HEK293 (cell line): Measurements from ENCODE around the gene TAS1R3.

Source experiments
- RBAK ChIP-seq: fragments of 450-650 bp; formaldehyde crosslinking; IDR thresholded peaks from 2 replicates; pipeline ENCODE4 v1.5.1; 2016; ENCODE audit warnings: missing biosample characterization, missing genetic modification characterization
- ZBTB8A ChIP-seq: fragments of 450-650 bp; formaldehyde crosslinking; IDR thresholded peaks from 2 replicates; pipeline ENCODE4 v1.5.1; 2016; ENCODE audit warnings: missing biosample characterization, missing genetic modification characterization
- ZFP3 ChIP-seq: fragments of 450-650 bp; formaldehyde crosslinking; IDR thresholded peaks from 2 replicates; pipeline ENCODE4 v1.5.1; 2016; ENCODE audit warnings: low read depth, missing biosample characterization, missing genetic modification characterization
- ZFP41 ChIP-seq: fragments of 450-650 bp; formaldehyde crosslinking; IDR thresholded peaks from 2 replicates; pipeline ENCODE4 v1.5.1; 2016; ENCODE audit warnings: missing biosample characterization, missing genetic modification characterization, borderline replicate concordance
- ZNF132 ChIP-seq: fragments of 450-650 bp; formaldehyde crosslinking; IDR thresholded peaks from 2 replicates; pipeline ENCODE4 v1.5.1; 2017; ENCODE audit warnings: missing biosample characterization, missing genetic modification characterization, borderline replicate concordance
- ZNF140 ChIP-seq: fragments of 450-650 bp; formaldehyde crosslinking; IDR thresholded peaks from 2 replicates; pipeline ENCODE4 v1.5.1; 2016; ENCODE audit warnings: missing biosample characterization, missing genetic modification characterization
- ZNF274 ChIP-seq, 2 experiments: fragments of 200-500 bp in 1 of 2; fragments of 450-650 bp in 1 of 2; sonication (Bioruptor generic) in 1 of 2; formaldehyde crosslinking in 1 of 2; IDR thresholded peaks; 2 replicates each; pipeline versions ENCODE4 v1.5.1 to v1.6.1; 2014 to 2016; ENCODE audit warnings: borderline replicate concordance in 1 of 2, inconsistent platforms in 1 of 2, low read length in 1 of 2, missing biosample characterization in 1 of 2, missing genetic modification characterization in 1 of 2
- ZNF501 ChIP-seq: fragments of 450-650 bp; formaldehyde crosslinking; IDR thresholded peaks from 2 replicates; pipeline ENCODE4 v1.5.1; 2016; ENCODE audit warnings: missing biosample characterization, missing genetic modification characterization
- ZNF510 ChIP-seq: fragments of 450-650 bp; formaldehyde crosslinking; IDR thresholded peaks from 2 replicates; pipeline ENCODE4 v1.5.1; 2018; ENCODE audit warnings: mild to moderate bottlenecking, missing genetic modification characterization, missing biosample characterization; ENCODE audit not compliant: insufficient replicate concordance
- ZNF530 ChIP-seq: fragments of 450-650 bp; formaldehyde crosslinking; IDR thresholded peaks from 2 replicates; pipeline ENCODE4 v1.5.1; 2016; ENCODE audit warnings: low read depth, missing biosample characterization, missing genetic modification characterization
- ZNF555 ChIP-seq: fragments of 450-650 bp; formaldehyde crosslinking; conservative IDR thresholded peaks from 2 replicates; pipeline ENCODE4 v1.5.1; 2017; ENCODE audit warnings: missing biosample characterization, mild to moderate bottlenecking, missing genetic modification characterization, inconsistent platforms
- ZNF707 ChIP-seq: fragments of 450-650 bp; formaldehyde crosslinking; IDR thresholded peaks from 2 replicates; pipeline ENCODE4 v1.5.1; 2016; ENCODE audit warnings: missing biosample characterization, missing genetic modification characterization
- ZNF777 ChIP-seq: fragments of 450-650 bp; formaldehyde crosslinking; IDR thresholded peaks from 2 replicates; pipeline ENCODE4 v1.5.1; 2017; ENCODE audit warnings: missing biosample characterization, missing genetic modification characterization, borderline replicate concordance
- ZNF785 ChIP-seq: fragments of 450-650 bp; formaldehyde crosslinking; IDR thresholded peaks from 2 replicates; pipeline ENCODE4 v1.5.1; 2016; ENCODE audit warnings: missing biosample characterization, missing genetic modification characterization
- ZSCAN23 ChIP-seq: fragments of 450-650 bp; formaldehyde crosslinking; IDR thresholded peaks from 2 replicates; pipeline ENCODE4 v1.5.1; 2016; ENCODE audit warnings: missing biosample characterization, missing genetic modification characterization
- TF ChIP-seq, protein P1 (sequence below): fragments of 450-650 bp; formaldehyde crosslinking; IDR thresholded peaks from 2 replicates; pipeline ENCODE4 v1.5.1; 2016; ENCODE audit warnings: missing biosample characterization, missing genetic modification characterization, borderline replicate concordance
- TF ChIP-seq, protein P2 (sequence below): fragments of 450-650 bp; formaldehyde crosslinking; IDR thresholded peaks from 2 replicates; pipeline ENCODE4 v1.5.1; 2016; ENCODE audit warnings: missing biosample characterization, missing genetic modification characterization, low read depth
- TF ChIP-seq, protein P3 (sequence below): fragments of 450-650 bp; formaldehyde crosslinking; IDR thresholded peaks from 2 replicates; pipeline ENCODE4 v1.5.1; 2016; ENCODE audit warnings: missing biosample characterization, missing genetic modification characterization
- TF ChIP-seq, protein P4 (sequence below): fragments of 450-650 bp; formaldehyde crosslinking; IDR thresholded peaks from 2 replicates; pipeline ENCODE4 v1.5.1; 2016; ENCODE audit warnings: missing biosample characterization, missing genetic modification characterization
- TF ChIP-seq, protein P5 (sequence below): fragments of 450-650 bp; formaldehyde crosslinking; IDR thresholded peaks from 2 replicates; pipeline ENCODE4 v1.5.1; 2017; ENCODE audit warnings: missing biosample characterization, missing genetic modification characterization
- TF ChIP-seq, protein P6 (sequence below): fragments of 450-650 bp; formaldehyde crosslinking; IDR thresholded peaks from 2 replicates; pipeline ENCODE4 v1.5.1; 2016; ENCODE audit warnings: missing biosample characterization, missing genetic modification characterization
- TF ChIP-seq, protein P7 (sequence below): fragments of 450-650 bp; formaldehyde crosslinking; IDR thresholded peaks from 2 replicates; pipeline ENCODE4 v1.5.1; 2016; ENCODE audit warnings: missing biosample characterization, missing genetic modification characterization

Gene TAS1R3

DNA sequence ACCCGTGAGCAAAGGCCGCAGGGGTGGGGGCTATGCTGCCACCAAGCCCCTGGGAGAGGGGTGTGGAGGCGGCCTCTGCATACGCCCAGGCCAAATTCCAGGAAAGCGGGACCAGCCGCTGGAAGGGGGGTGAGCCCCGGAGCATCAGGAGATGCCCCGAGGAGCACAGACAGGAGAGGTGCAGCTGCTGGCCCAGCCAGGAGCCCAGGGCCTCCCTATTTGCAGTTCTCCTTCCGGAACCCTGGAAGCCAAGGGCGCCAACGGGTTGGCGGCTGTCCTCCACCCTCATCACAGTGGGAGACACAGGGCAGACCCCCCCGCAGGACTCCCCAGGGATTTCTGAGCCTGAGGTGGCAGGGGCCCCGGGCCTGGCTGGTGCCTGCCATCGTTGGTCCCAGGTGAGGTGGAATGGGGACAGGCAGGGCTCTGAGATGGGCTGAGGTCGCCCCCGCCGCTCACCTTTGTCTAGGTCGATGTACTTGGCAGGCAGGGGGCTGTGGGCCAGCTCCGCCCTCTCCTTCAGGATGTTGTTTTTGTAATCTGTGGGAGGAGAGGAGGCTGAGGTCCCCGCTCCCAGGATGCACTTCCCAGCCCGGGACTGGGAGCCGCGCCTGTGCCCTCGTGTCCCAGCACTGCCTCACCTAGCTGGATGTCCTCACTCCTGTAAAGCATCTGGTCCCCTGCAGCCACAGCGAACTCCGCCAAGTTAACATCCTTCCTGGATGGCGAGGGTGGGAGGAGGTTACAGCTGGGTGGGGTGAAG is 22.5 kb downstream of the TAS1R3 start (continued):
- no peak for TF ChIP-seq RBAK (tag by site-specific recombination)
- TF ChIP-seq, protein P1, sequence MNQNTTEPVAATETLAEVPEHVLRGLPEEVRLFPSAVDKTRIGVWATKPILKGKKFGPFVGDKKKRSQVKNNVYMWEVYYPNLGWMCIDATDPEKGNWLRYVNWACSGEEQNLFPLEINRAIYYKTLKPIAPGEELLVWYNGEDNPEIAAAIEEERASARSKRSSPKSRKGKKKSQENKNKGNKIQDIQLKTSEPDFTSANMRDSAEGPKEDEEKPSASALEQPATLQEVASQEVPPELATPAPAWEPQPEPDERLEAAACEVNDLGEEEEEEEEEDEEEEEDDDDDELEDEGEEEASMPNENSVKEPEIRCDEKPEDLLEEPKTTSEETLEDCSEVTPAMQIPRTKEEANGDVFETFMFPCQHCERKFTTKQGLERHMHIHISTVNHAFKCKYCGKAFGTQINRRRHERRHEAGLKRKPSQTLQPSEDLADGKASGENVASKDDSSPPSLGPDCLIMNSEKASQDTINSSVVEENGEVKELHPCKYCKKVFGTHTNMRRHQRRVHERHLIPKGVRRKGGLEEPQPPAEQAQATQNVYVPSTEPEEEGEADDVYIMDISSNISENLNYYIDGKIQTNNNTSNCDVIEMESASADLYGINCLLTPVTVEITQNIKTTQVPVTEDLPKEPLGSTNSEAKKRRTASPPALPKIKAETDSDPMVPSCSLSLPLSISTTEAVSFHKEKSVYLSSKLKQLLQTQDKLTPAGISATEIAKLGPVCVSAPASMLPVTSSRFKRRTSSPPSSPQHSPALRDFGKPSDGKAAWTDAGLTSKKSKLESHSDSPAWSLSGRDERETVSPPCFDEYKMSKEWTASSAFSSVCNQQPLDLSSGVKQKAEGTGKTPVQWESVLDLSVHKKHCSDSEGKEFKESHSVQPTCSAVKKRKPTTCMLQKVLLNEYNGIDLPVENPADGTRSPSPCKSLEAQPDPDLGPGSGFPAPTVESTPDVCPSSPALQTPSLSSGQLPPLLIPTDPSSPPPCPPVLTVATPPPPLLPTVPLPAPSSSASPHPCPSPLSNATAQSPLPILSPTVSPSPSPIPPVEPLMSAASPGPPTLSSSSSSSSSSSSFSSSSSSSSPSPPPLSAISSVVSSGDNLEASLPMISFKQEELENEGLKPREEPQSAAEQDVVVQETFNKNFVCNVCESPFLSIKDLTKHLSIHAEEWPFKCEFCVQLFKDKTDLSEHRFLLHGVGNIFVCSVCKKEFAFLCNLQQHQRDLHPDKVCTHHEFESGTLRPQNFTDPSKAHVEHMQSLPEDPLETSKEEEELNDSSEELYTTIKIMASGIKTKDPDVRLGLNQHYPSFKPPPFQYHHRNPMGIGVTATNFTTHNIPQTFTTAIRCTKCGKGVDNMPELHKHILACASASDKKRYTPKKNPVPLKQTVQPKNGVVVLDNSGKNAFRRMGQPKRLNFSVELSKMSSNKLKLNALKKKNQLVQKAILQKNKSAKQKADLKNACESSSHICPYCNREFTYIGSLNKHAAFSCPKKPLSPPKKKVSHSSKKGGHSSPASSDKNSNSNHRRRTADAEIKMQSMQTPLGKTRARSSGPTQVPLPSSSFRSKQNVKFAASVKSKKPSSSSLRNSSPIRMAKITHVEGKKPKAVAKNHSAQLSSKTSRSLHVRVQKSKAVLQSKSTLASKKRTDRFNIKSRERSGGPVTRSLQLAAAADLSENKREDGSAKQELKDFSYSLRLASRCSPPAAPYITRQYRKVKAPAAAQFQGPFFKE: no peak
- TF ChIP-seq ZNF555: no peak
- no peak for TF ChIP-seq ZNF530 (tag by site-specific recombination)
- no peak for TF ChIP-seq ZNF140 (tag by site-specific recombination)
- TF ChIP-seq, protein P2, sequence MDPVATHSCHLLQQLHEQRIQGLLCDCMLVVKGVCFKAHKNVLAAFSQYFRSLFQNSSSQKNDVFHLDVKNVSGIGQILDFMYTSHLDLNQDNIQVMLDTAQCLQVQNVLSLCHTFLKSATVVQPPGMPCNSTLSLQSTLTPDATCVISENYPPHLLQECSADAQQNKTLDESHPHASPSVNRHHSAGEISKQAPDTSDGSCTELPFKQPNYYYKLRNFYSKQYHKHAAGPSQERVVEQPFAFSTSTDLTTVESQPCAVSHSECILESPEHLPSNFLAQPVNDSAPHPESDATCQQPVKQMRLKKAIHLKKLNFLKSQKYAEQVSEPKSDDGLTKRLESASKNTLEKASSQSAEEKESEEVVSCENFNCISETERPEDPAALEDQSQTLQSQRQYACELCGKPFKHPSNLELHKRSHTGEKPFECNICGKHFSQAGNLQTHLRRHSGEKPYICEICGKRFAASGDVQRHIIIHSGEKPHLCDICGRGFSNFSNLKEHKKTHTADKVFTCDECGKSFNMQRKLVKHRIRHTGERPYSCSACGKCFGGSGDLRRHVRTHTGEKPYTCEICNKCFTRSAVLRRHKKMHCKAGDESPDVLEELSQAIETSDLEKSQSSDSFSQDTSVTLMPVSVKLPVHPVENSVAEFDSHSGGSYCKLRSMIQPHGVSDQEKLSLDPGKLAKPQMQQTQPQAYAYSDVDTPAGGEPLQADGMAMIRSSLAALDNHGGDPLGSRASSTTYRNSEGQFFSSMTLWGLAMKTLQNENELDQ (tag by site-specific recombination): no peak
- TF ChIP-seq, protein P3, sequence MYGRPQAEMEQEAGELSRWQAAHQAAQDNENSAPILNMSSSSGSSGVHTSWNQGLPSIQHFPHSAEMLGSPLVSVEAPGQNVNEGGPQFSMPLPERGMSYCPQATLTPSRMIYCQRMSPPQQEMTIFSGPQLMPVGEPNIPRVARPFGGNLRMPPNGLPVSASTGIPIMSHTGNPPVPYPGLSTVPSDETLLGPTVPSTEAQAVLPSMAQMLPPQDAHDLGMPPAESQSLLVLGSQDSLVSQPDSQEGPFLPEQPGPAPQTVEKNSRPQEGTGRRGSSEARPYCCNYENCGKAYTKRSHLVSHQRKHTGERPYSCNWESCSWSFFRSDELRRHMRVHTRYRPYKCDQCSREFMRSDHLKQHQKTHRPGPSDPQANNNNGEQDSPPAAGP (tag by site-specific recombination): peak; percentile 48
- TF ChIP-seq ZNF510 (tag by site-specific recombination): no peak
- TF ChIP-seq ZNF777 (tag by site-specific recombination): no peak
- no peak for TF ChIP-seq ZNF707 (tag by site-specific recombination)
- TF ChIP-seq, protein P4, sequence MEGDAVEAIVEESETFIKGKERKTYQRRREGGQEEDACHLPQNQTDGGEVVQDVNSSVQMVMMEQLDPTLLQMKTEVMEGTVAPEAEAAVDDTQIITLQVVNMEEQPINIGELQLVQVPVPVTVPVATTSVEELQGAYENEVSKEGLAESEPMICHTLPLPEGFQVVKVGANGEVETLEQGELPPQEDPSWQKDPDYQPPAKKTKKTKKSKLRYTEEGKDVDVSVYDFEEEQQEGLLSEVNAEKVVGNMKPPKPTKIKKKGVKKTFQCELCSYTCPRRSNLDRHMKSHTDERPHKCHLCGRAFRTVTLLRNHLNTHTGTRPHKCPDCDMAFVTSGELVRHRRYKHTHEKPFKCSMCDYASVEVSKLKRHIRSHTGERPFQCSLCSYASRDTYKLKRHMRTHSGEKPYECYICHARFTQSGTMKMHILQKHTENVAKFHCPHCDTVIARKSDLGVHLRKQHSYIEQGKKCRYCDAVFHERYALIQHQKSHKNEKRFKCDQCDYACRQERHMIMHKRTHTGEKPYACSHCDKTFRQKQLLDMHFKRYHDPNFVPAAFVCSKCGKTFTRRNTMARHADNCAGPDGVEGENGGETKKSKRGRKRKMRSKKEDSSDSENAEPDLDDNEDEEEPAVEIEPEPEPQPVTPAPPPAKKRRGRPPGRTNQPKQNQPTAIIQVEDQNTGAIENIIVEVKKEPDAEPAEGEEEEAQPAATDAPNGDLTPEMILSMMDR (tag by site-specific recombination): no peak
- no peak for TF ChIP-seq ZNF132
- TF ChIP-seq ZNF501 (tag by site-specific recombination): no peak
- TF ChIP-seq, protein P5, sequence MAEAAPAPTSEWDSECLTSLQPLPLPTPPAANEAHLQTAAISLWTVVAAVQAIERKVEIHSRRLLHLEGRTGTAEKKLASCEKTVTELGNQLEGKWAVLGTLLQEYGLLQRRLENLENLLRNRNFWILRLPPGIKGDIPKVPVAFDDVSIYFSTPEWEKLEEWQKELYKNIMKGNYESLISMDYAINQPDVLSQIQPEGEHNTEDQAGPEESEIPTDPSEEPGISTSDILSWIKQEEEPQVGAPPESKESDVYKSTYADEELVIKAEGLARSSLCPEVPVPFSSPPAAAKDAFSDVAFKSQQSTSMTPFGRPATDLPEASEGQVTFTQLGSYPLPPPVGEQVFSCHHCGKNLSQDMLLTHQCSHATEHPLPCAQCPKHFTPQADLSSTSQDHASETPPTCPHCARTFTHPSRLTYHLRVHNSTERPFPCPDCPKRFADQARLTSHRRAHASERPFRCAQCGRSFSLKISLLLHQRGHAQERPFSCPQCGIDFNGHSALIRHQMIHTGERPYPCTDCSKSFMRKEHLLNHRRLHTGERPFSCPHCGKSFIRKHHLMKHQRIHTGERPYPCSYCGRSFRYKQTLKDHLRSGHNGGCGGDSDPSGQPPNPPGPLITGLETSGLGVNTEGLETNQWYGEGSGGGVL (tag by site-specific recombination): no peak; the same call in 1 of the 2 replicates
- peak; percentile 60 for TF ChIP-seq ZBTB8A
- TF ChIP-seq, protein P6, sequence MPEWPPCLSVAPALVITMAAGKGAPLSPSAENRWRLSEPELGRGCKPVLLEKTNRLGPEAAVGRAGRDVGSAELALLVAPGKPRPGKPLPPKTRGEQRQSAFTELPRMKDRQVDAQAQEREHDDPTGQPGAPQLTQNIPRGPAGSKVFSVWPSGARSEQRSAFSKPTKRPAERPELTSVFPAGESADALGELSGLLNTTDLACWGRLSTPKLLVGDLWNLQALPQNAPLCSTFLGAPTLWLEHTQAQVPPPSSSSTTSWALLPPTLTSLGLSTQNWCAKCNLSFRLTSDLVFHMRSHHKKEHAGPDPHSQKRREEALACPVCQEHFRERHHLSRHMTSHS (tag by site-specific recombination): no peak
- no peak for TF ChIP-seq ZNF785
- no peak for TF ChIP-seq ZFP41 (tag by site-specific recombination)
- TF ChIP-seq ZNF274 (IDR thresholded peaks at IDR 0.05; ENCODE audit: low read length): no peak
- TF ChIP-seq ZNF274 (tag by site-specific recombination; IDR thresholded peaks at IDR 0.05; ENCODE audit: borderline replicate concordance): no peak
- no peak for TF ChIP-seq ZFP3 (tag by site-specific recombination)
- no peak for TF ChIP-seq ZSCAN23
- TF ChIP-seq, protein P7, sequence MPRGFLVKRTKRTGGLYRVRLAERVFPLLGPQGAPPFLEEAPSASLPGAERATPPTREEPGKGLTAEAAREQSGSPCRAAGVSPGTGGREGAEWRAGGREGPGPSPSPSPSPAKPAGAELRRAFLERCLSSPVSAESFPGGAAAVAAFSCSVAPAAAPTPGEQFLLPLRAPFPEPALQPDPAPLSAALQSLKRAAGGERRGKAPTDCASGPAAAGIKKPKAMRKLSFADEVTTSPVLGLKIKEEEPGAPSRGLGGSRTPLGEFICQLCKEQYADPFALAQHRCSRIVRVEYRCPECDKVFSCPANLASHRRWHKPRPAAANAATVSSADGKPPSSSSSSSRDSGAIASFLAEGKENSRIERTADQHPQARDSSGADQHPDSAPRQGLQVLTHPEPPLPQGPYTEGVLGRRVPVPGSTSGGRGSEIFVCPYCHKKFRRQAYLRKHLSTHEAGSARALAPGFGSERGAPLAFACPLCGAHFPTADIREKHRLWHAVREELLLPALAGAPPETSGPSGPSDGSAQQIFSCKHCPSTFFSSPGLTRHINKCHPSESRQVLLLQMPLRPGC (tag by site-specific recombination): no peak
